Activated CD4-positive, alpha-beta T cell treated with anti-CD3 and anti-CD28 coated beads for 36 hours (primary cell): ENCODE data around the gene UNC5B. TPM values are rescaled to one million over a fixed set of nuclear protein-coding genes. Genes with fewer than 3 reads are reported as not detected.

Experiments used
- ATAC-seq: fragments of 200-7000 bp; cut with Tn5 transposase; one replicate; pipeline ENCODE4 v1.10.0; 2021; ENCODE audit warnings: mild to moderate bottlenecking, moderate library complexity
- CTCF ChIA-PET: fragments of 350-600 bp; sonication (Branson Sonifier 250); formaldehyde crosslinking; loops from one replicate; lab custom pipeline; 2021; ENCODE audit warnings: antibody characterized with exemption; lab: Charles Lee
- POLR2A ChIA-PET: fragments of 350-600 bp; sonication (Branson Sonifier 250); formaldehyde crosslinking; loops from one replicate; lab custom pipeline; 2021; ENCODE audit warnings: antibody characterized with exemption, inconsistent platforms; lab: Charles Lee
- DNase-seq: peaks from one replicate; pipeline ENCODE4 v3.0.0-alpha.2; 2020
- H3K27ac Mint-ChIP-seq: one replicate; pipeline ENCODE4 v1.8.0; 2021; ENCODE audit warnings: mixed read lengths
- H3K27me3 Mint-ChIP-seq: one replicate; pipeline ENCODE4 v1.8.0; 2021; ENCODE audit warnings: mixed read lengths
- H3K36me3 Mint-ChIP-seq: one replicate; pipeline ENCODE4 v1.8.0; 2021; ENCODE audit warnings: low read depth, mixed read lengths
- H3K4me1 Mint-ChIP-seq: one replicate; pipeline ENCODE4 v1.8.0; 2021; ENCODE audit warnings: mixed read lengths
- H3K4me3 Mint-ChIP-seq: one replicate; pipeline ENCODE4 v1.8.0; 2021; ENCODE audit warnings: mild to moderate bottlenecking, moderate library complexity, mixed read lengths
- H3K9me3 Mint-ChIP-seq: one replicate; pipeline ENCODE4 v1.8.0; 2021; ENCODE audit warnings: low read depth, mixed read lengths
- intact Hi-C, 2 experiments: fragments of 100-400 bp; cut with DNase I in 1 of 2; cut with micrococcal nuclease in 1 of 2; formaldehyde crosslinking; loops; one replicate each; pipeline versions ENCODE4 v1.14.2 to v1.15.1; 2022 to 2024; cut with DNase I, micrococcal nuclease
- total RNA-seq, 2 experiments: library from RNA; stranded (reverse); gene quantifications; one replicate each; pipeline ENCODE4 v1.2.3, GENCODE V29; 2021

The UNC5B gene
- total RNA-seq, 2 experiments from 2014 or later = 0.05 to 0.09 TPM

GRCh38 chr10:71209352-71209715 is 3.0 kb upstream of the UNC5B start:
- CTCF ChIA-PET = interaction anchor here (0.6 to 1.0 kb wide), 7 partner anchors 11 to 616 kb away, joined by 3 to 4 read pairs (median 3); no protein-coding TSS in a partner anchor
- ATAC-seq = no peak

GRCh38 chr10:71209731-71210541 is 2.4 kb upstream of the UNC5B start:
- ChIA-PET POLR2A (no interaction called here), CTCF (interaction anchor here (0.6 to 1.0 kb wide), 6 partner anchors 32 to 308 kb away, joined by 3 to 4 read pairs (median 3); no protein-coding TSS in a partner anchor)
- peaks cover 52% of the 10 kb centered on the region for H3K27me3 Mint-ChIP-seq
- H3K9me3 Mint-ChIP-seq = no peaks in the 10 kb centered on the region
- H3K4me3 Mint-ChIP-seq = no peak overlapping the region
- H3K4me1 Mint-ChIP-seq = peaks cover 8% of the 10 kb centered on the region
- H3K36me3 Mint-ChIP-seq = no peaks in the 10 kb centered on the region
- no peak overlapping the region for H3K27ac Mint-ChIP-seq
- ATAC-seq (no peak), DNase-seq (no peak)
- intact Hi-C loops = loop anchor here (1.0 to 10.0 kb wide), 5 partner anchors 115 to 395 kb away; partner anchors contain the start of gene SGPL1 (in 1 of the 2)

More at GRCh38 chr10:71209352-71209715, 3.0 kb upstream of the UNC5B start:
- Mint-ChIP-seq H3K36me3 (no peaks in the 10 kb centered on the region), H3K4me1 (peaks cover 8% of the 10 kb centered on the region), H3K27me3 (peaks cover 48% of the 10 kb centered on the region), H3K27ac (no peak overlapping the region), H3K9me3 (no peaks in the 10 kb centered on the region), H3K4me3 (no peak overlapping the region)
- POLR2A ChIA-PET = no interaction called here
- DNase-seq = no peak
- intact Hi-C loops = loop anchor here (1.0 to 2.0 kb wide), 3 partner anchors 284 to 306 kb away; no protein-coding TSS in a partner anchor

- Mint-ChIP-seq H3K4me1 (peaks cover 8% of the 10 kb centered on the region), H3K27ac (no peak overlapping the region), H3K4me3 (no peak overlapping the region), H3K36me3 (no peaks in the 10 kb centered on the region), H3K9me3 (no peaks in the 10 kb centered on the region), H3K27me3 (peaks cover 53% of the 10 kb centered on the region)
- intact Hi-C loops = loop anchor here (10.0 kb wide), 2 partner anchors 116 to 396 kb away; partner anchors contain the start of gene SGPL1 (in 1 of the 2)
- ATAC-seq = no peak
- no peak for DNase-seq
- CTCF ChIA-PET = interaction anchor here (0.6 to 1.0 kb wide), 2 partner anchors 55 to 308 kb away, joined by 3 read pairs; no protein-coding TSS in a partner anchor
- POLR2A ChIA-PET = no interaction called here
Measured at GRCh38 chr10:71210542-71210871, 1.9 kb upstream of the UNC5B start.

GRCh38 chr10:71211053-71211452 is 1.3 kb upstream of the UNC5B start:
- Mint-ChIP-seq H3K9me3 (no peaks in the 10 kb centered on the region), H3K4me3 (no peak overlapping the region), H3K36me3 (no peaks in the 10 kb centered on the region), H3K27me3 (peaks cover 57% of the 10 kb centered on the region), H3K27ac (no peak overlapping the region), H3K4me1 (peaks cover 8% of the 10 kb centered on the region)
- ChIA-PET CTCF (interaction anchor here (0.6 to 1.0 kb wide), 3 partner anchors 54 to 309 kb away, joined by 3 read pairs; no protein-coding TSS in a partner anchor), POLR2A (no interaction called here)
- no peak for ATAC-seq
- no peak for DNase-seq
- intact Hi-C loops = loop anchor here (10.0 kb wide), 2 partner anchors 116 to 396 kb away; partner anchors contain the start of gene SGPL1 (in 1 of the 2)

- intact Hi-C loops = loop anchor here (10.0 kb wide), 2 partner anchors 117 to 397 kb away; partner anchors contain the start of gene SGPL1 (in 1 of the 2)
- Mint-ChIP-seq H3K36me3 (no peaks in the 10 kb centered on the region), H3K9me3 (no peaks in the 10 kb centered on the region), H3K27ac (no peak overlapping the region), H3K4me3 (no peak overlapping the region), H3K4me1 (peaks cover 8% of the 10 kb centered on the region), H3K27me3 (peaks cover 60% of the 10 kb centered on the region)
- no peak for ATAC-seq
- ChIA-PET CTCF (interaction anchor here (0.7 to 0.8 kb wide), 2 partner anchors 196 to 285 kb away, joined by 3 read pairs; no protein-coding TSS in a partner anchor), POLR2A (no interaction called here)
- DNase-seq = no peak
Measured at GRCh38 chr10:71211775-71212317, 524 bp upstream of the UNC5B start.

GRCh38 chr10:71213127-71213621 is 804 bp downstream of the UNC5B start:
- ATAC-seq = peak; percentile 47

GRCh38 chr10:71213761-71214440 is 1.5 kb downstream of the UNC5B start:
- H3K36me3 Mint-ChIP-seq = no peaks in the 10 kb centered on the region
- no peaks in the 10 kb centered on the region for H3K9me3 Mint-ChIP-seq
- CTCF ChIA-PET = no interaction called here
- no peak overlapping the region for H3K27ac Mint-ChIP-seq
- POLR2A ChIA-PET = no interaction called here
- no peak for ATAC-seq
- H3K27me3 Mint-ChIP-seq = peaks cover 56% of the 10 kb centered on the region
- intact Hi-C loops = loop anchor here (10.0 kb wide), 2 partner anchors 119 to 399 kb away; partner anchors contain the start of gene SGPL1 (in 1 of the 2)
- H3K4me3 Mint-ChIP-seq = no peak overlapping the region
- H3K4me1 Mint-ChIP-seq = peaks cover 10% of the 10 kb centered on the region
- DNase-seq = no peak

More at GRCh38 chr10:71213127-71213621, 804 bp downstream of the UNC5B start:
- intact Hi-C loops = loop anchor here (10.0 kb wide), 2 partner anchors 118 to 398 kb away; partner anchors contain the start of gene SGPL1 (in 1 of the 2)
- Mint-ChIP-seq H3K4me1 (peaks cover 12% of the 10 kb centered on the region), H3K27me3 (peaks cover 54% of the 10 kb centered on the region), H3K9me3 (no peaks in the 10 kb centered on the region), H3K27ac (no peak overlapping the region), H3K4me3 (peak overlapping the region; percentile 39), H3K36me3 (no peaks in the 10 kb centered on the region)
- DNase-seq = peak; percentile 71
- POLR2A ChIA-PET = no interaction called here
- CTCF ChIA-PET = no interaction called here

- Mint-ChIP-seq H3K4me3 (no peak overlapping the region), H3K27me3 (peaks cover 54% of the 10 kb centered on the region), H3K27ac (no peak overlapping the region), H3K4me1 (peaks cover 10% of the 10 kb centered on the region), H3K36me3 (no peaks in the 10 kb centered on the region), H3K9me3 (no peaks in the 10 kb centered on the region)
- ChIA-PET POLR2A (no interaction called here), CTCF (interaction anchor here (0.6 kb wide), 1 partner anchor 109 kb away, joined by 3 read pairs; no protein-coding TSS in a partner anchor)
- ATAC-seq (no peak), DNase-seq (no peak)
- intact Hi-C loops = loop anchor here (10.0 kb wide), 2 partner anchors 120 to 400 kb away; partner anchors contain the start of gene SGPL1 (in 1 of the 2)
Measured at GRCh38 chr10:71214641-71215559, 2.5 kb downstream of the UNC5B start.

- ATAC-seq = no peak
- intact Hi-C loops = loop anchor here (10.0 kb wide), 2 partner anchors 122 to 402 kb away; partner anchors contain the start of gene SGPL1 (in 1 of the 2)
- Mint-ChIP-seq H3K9me3 (no peaks in the 10 kb centered on the region), H3K4me3 (no peak overlapping the region), H3K36me3 (no peaks in the 10 kb centered on the region), H3K27ac (no peak overlapping the region), H3K27me3 (peaks cover 40% of the 10 kb centered on the region), H3K4me1 (peaks cover 10% of the 10 kb centered on the region)
- ChIA-PET POLR2A (no interaction called here), CTCF (no interaction called here)
- no peak for DNase-seq
Measured at GRCh38 chr10:71216363-71216695, 4.0 kb downstream of the UNC5B start.

- H3K27ac Mint-ChIP-seq = no peak overlapping the region
- ATAC-seq (no peak), DNase-seq (no peak)
- H3K27me3 Mint-ChIP-seq = peaks cover 40% of the 10 kb centered on the region
- ChIA-PET POLR2A (no interaction called here), CTCF (no interaction called here)
- intact Hi-C loops = loop anchor here (10.0 kb wide), 2 partner anchors 122 to 402 kb away; partner anchors contain the start of gene SGPL1 (in 1 of the 2)
- H3K4me3 Mint-ChIP-seq = no peak overlapping the region
- peaks cover 8% of the 10 kb centered on the region for H3K4me1 Mint-ChIP-seq
- no peaks in the 10 kb centered on the region for H3K9me3 Mint-ChIP-seq
- H3K36me3 Mint-ChIP-seq = no peaks in the 10 kb centered on the region
Measured at GRCh38 chr10:71216751-71217265, 4.4 kb downstream of the UNC5B start.
